SK-N-SH treated with all-trans-retinoic acid at 6 μM for 48 hours (cell line): Measurements from ENCODE around the gene DAND5.

Experiments used
- ATAC-seq: fragments of 200-7000 bp; cut with Tn5 transposase; 3 replicates; pipeline ENCODE4 v1.9.1; 2020; ENCODE audit warnings: mild to moderate bottlenecking, moderate library complexity
- BACH2 ChIP-seq: fragments of 250-450 bp; sonication (Bioruptor Pico); IDR thresholded peaks from 2 replicates; pipeline ENCODE4 v1.9.0; 2021; ENCODE audit warnings: mild to moderate bottlenecking, borderline replicate concordance
- CSDC2 ChIP-seq: fragments of 250-450 bp; sonication (Bioruptor Pico); IDR thresholded peaks from 2 replicates; pipeline ENCODE4 v1.5.0; 2020; ENCODE audit warnings: mild to moderate bottlenecking, moderate library complexity
- GLIS3 ChIP-seq: fragments of 250-450 bp; sonication (Bioruptor Pico); IDR thresholded peaks from 2 replicates; pipeline ENCODE4 v1.5.0; 2020; ENCODE audit warnings: mild to moderate bottlenecking, moderate library complexity
- POU6F1 ChIP-seq: fragments of 250-450 bp; sonication (Bioruptor Pico); IDR thresholded peaks from 2 replicates; pipeline ENCODE4 v1.8.0; 2021; ENCODE audit warnings: low read depth, mild to moderate bottlenecking, moderate library complexity, borderline replicate concordance
- PPARA ChIP-seq: fragments of 250-450 bp; sonication (Bioruptor Pico); IDR thresholded peaks from 2 replicates; pipeline ENCODE4 v1.5.0; 2020; ENCODE audit warnings: mild to moderate bottlenecking, borderline replicate concordance
- RARB ChIP-seq: fragments of 250-450 bp; sonication (Bioruptor Pico); IDR thresholded peaks from 2 replicates; pipeline ENCODE4 v1.8.0; 2021; ENCODE audit warnings: mild to moderate bottlenecking, moderate library complexity
- TOX ChIP-seq: fragments of 250-450 bp; sonication (Bioruptor Pico); IDR thresholded peaks from 2 replicates; pipeline ENCODE4 v1.8.0; 2021; ENCODE audit warnings: mild to moderate bottlenecking, moderate library complexity, borderline replicate concordance
- TSHZ2 ChIP-seq: fragments of 250-450 bp; sonication (Bioruptor Pico); IDR thresholded peaks from 2 replicates; pipeline ENCODE4 v1.5.0; 2020; ENCODE audit warnings: mild to moderate bottlenecking, moderate library complexity
- ZFP3 ChIP-seq: fragments of 250-450 bp; sonication (Bioruptor Pico); IDR thresholded peaks from 2 replicates; pipeline ENCODE4 v1.5.0; 2020; ENCODE audit warnings: mild to moderate bottlenecking, moderate library complexity
- ZFP30 ChIP-seq: fragments of 450-650 bp; formaldehyde crosslinking; IDR thresholded peaks from 2 replicates; pipeline ENCODE4 v1.5.0; 2022; ENCODE audit warnings: mild to moderate bottlenecking, moderate library complexity
- ZNF565 ChIP-seq: fragments of 450-650 bp; formaldehyde crosslinking; conservative IDR thresholded peaks from 2 replicates; pipeline ENCODE4 v1.5.0; 2020; ENCODE audit warnings: low read depth, mild to moderate bottlenecking, moderate library complexity
- ZNF70 ChIP-seq: fragments of 450-650 bp; formaldehyde crosslinking; IDR thresholded peaks from 2 replicates; pipeline ENCODE4 v1.5.0; 2020; ENCODE audit warnings: mild to moderate bottlenecking, moderate library complexity
- TF ChIP-seq, protein P1 (sequence below): fragments of 250-450 bp; sonication (Bioruptor Pico); IDR thresholded peaks from 2 replicates; pipeline ENCODE4 v1.5.1; 2020; ENCODE audit warnings: low read depth, mild to moderate bottlenecking, moderate library complexity
- TF ChIP-seq, protein P2 (sequence below): fragments of 250-450 bp; sonication (Bioruptor Pico); IDR thresholded peaks from 2 replicates; pipeline ENCODE4 v1.8.0; 2020; ENCODE audit warnings: mild to moderate bottlenecking, moderate library complexity, borderline replicate concordance

Gene DAND5

GRCh38 chr19:12936582-12936981, 32.8 kb upstream of the DAND5 start (continued):
- TF ChIP-seq ZNF70 (CRISPR knock-in tag) (no peak), TOX (no peak), GLIS3 (CRISPR knock-in tag) (no peak), ZNF565 (CRISPR knock-in tag) (no peak), RARB (CRISPR knock-in tag) (no peak)
- TF ChIP-seq, protein P1, sequence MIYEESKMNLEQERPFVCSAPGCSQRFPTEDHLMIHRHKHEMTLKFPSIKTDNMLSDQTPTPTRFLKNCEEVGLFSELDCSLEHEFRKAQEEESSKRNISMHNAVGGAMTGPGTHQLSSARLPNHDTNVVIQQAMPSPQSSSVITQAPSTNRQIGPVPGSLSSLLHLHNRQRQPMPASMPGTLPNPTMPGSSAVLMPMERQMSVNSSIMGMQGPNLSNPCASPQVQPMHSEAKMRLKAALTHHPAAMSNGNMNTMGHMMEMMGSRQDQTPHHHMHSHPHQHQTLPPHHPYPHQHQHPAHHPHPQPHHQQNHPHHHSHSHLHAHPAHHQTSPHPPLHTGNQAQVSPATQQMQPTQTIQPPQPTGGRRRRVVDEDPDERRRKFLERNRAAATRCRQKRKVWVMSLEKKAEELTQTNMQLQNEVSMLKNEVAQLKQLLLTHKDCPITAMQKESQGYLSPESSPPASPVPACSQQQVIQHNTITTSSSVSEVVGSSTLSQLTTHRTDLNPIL (CRISPR knock-in tag): no peak
- TF ChIP-seq, all 23 proteins: peak for 0

GRCh38 chr19:12937093-12937926, 32.1 kb upstream of the DAND5 start:
- ATAC-seq: no peak

DNA sequence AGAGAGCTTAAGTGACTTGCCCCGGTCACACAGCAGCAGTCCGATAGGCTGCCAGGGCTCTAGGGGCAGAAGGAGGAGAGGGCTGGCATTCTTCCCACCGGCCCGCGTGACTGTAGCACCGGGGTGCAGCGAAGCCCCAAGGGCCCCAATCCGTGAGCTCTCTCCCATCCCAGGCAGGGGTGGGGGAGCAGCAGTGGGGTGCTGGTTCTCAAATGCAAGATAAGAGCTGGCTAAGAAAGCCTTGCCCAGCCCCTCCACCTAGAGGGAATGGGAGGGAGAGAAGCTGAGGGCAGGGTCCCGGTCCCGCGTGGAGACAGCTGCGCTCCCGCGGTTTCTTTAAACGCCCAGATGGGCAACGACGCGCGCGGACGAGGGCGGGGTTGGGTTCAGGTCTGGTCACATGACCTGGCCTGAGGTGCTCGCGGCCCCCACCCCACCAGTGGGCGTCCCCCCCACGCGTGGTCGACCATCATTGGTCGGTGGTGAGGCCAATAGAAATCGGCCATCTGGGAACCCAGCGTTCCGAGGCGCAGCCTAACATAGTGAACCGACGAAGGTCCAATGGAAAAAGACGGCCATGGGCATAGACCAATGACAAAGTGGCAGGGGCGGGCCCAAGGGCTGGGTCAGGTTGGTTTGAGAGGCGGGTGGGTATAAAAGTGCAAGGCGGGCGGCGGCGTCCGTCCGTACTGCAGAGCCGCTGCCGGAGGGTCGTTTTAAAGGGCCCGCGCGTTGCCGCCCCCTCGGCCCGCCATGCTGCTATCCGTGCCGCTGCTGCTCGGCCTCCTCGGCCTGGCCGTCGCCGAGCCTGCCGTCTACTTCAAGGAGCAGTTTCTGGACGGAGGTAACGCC, 31.2 kb upstream of the DAND5 start, which contains the start of gene CALR:
CALR (plus strand) TSS at position 683 of the 852 bp plus-strand sequence; CDS start at position 754, 71 bp downstream.
- no peak for TF ChIP-seq ZFP3 (CRISPR knock-in tag)
- TF ChIP-seq TSHZ2: no peak
- TF ChIP-seq, protein P2, sequence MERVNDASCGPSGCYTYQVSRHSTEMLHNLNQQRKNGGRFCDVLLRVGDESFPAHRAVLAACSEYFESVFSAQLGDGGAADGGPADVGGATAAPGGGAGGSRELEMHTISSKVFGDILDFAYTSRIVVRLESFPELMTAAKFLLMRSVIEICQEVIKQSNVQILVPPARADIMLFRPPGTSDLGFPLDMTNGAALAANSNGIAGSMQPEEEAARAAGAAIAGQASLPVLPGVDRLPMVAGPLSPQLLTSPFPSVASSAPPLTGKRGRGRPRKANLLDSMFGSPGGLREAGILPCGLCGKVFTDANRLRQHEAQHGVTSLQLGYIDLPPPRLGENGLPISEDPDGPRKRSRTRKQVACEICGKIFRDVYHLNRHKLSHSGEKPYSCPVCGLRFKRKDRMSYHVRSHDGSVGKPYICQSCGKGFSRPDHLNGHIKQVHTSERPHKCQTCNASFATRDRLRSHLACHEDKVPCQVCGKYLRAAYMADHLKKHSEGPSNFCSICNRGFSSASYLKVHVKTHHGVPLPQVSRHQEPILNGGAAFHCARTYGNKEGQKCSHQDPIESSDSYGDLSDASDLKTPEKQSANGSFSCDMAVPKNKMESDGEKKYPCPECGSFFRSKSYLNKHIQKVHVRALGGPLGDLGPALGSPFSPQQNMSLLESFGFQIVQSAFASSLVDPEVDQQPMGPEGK (CRISPR knock-in tag): peak; percentile 61; the same call in 1 of the 2 replicates
- TF ChIP-seq BACH2: no peak
- ATAC-seq: peak; percentile 93

More at GRCh38 chr19:12937093-12937926, 32.1 kb upstream of the DAND5 start:
- TF ChIP-seq TOX (no peak), RARB (CRISPR knock-in tag) (no peak), ZNF565 (CRISPR knock-in tag) (no peak), TSHZ2 (no peak), PPARA (CRISPR knock-in tag) (no peak), POU6F1 (CRISPR knock-in tag) (no peak), BACH2 (no peak), ZFP30 (CRISPR knock-in tag) (no peak), CSDC2 (CRISPR knock-in tag) (no peak)
